ENCODE measurements around the gene PTH.

Gene PTH

GRCh38 chr11:13495929-13496328 lies at the start of gene PTH:
Gene PTH (minus strand): TSS chr11:13495997. CDS start chr11:13492855, 3,142 bp downstream.
- DNase-seq (ENCODE audit: low read depth in 2 of 3, low spot score in 2 of 3): no peak

GRCh38 chr11:13538044-13538443 lies 42.2 kb upstream of the PTH start:
- DNase-seq (ENCODE audit: low read depth in 2 of 3, low spot score in 2 of 3): no peak

GRCh38 chr11:13535819-13536218 lies 40.0 kb upstream of the PTH start:
- no peak for DNase-seq (ENCODE audit: low read depth in 2 of 3, low spot score in 2 of 3)

- no peak for DNase-seq (ENCODE audit: low read depth in 2 of 3, low spot score in 2 of 3)
Measured at GRCh38 chr11:13534358-13534757, 38.6 kb upstream of the PTH start.

- DNase-seq (ENCODE audit: low read depth in 2 of 3, low spot score in 2 of 3): no peak
Measured at GRCh38 chr11:13525257-13525656, 29.5 kb upstream of the PTH start.

GRCh38 chr11:13503393-13503792 lies 7.6 kb upstream of the PTH start:
- DNase-seq (ENCODE audit: low read depth in 2 of 3, low spot score in 2 of 3): no peak

GRCh38 chr11:13502492-13502891 lies 6.7 kb upstream of the PTH start:
- DNase-seq (ENCODE audit: low read depth in 2 of 3, low spot score in 2 of 3): no peak

GRCh38 chr11:13494051-13494450 lies 1.7 kb downstream of the PTH start:
- DNase-seq (ENCODE audit: low read depth in 2 of 3, low spot score in 2 of 3): no peak

GRCh38 chr11:13487661-13488030 lies 8.2 kb downstream of the PTH start:
- no peak for DNase-seq (ENCODE audit: low read depth in 2 of 3, low spot score in 2 of 3)

GRCh38 chr11:13486926-13487660 lies 8.7 kb downstream of the PTH start:
- peak in 2 of 3 experiments; percentile 19 to 24 for DNase-seq (ENCODE audit: low read depth in 2 of 3, low spot score in 2 of 3)

- DNase-seq (ENCODE audit: low read depth in 2 of 3, low spot score in 2 of 3): no peak
Measured at GRCh38 chr11:13480198-13480597, 15.6 kb downstream of the PTH start.

- DNase-seq (ENCODE audit: low read depth in 2 of 3, low spot score in 2 of 3): no peak
Measured at GRCh38 chr11:13479688-13480087, 16.1 kb downstream of the PTH start.

- DNase-seq (ENCODE audit: low read depth in 2 of 3, low spot score in 2 of 3): no peak
Measured at GRCh38 chr11:13475091-13475490, 20.7 kb downstream of the PTH start.

- DNase-seq (ENCODE audit: low read depth in 2 of 3, low spot score in 2 of 3): no peak
Measured at GRCh38 chr11:13473013-13473722, 22.6 kb downstream of the PTH start.

- DNase-seq (ENCODE audit: low read depth in 2 of 3, low spot score in 2 of 3): no peak
Measured at GRCh38 chr11:13468750-13469149, 27.0 kb downstream of the PTH start.

GRCh38 chr11:13465909-13466371 lies 29.9 kb downstream of the PTH start:
- DNase-seq (ENCODE audit: low read depth in 2 of 3, low spot score in 2 of 3): no peak

- no peak for DNase-seq (ENCODE audit: low read depth in 2 of 3, low spot score in 2 of 3)
Measured at GRCh38 chr11:13463779-13464290, 32.0 kb downstream of the PTH start.

GRCh38 chr11:13462901-13463778 lies 32.7 kb downstream of the PTH start, which contains the start of gene BTBD10:
Gene BTBD10 (minus strand): TSS chr11:13463222. CDS start chr11:13445124, 18,098 bp downstream.
- DNase-seq (ENCODE audit: low read depth in 2 of 3, low spot score in 2 of 3): peak; percentile 69 to 77 (median 75)

GRCh38 chr11:13462311-13462900 lies 33.4 kb downstream of the PTH start:
- peak in 2 of 3 experiments; percentile 24 to 43 for DNase-seq (ENCODE audit: low read depth in 2 of 3, low spot score in 2 of 3)

GRCh38 chr11:13461291-13461690 lies 34.5 kb downstream of the PTH start:
- DNase-seq (ENCODE audit: low read depth in 2 of 3, low spot score in 2 of 3): no peak

All from activated CD8-positive, alpha-beta memory T cell treated with anti-CD3 and anti-CD28 coated beads for 48 hours (primary cell).